NCI-H1105 treated with DMSO at 0.1 percent for 48 hours (cell line): Measurements from ENCODE around the gene MEGF8.
A peak's percentile ranks its signal among the peaks of the same experiment; 100 is the strongest.

Source experiments
- DNase-seq: peaks from one replicate; lab custom pipeline; 2025; lab: John Stamatoyannopoulos, UW

Gene MEGF8

GRCh38 chr19:42306646-42307045 lies 18.8 kb upstream of the MEGF8 start:
- DNase-seq = no peak

- DNase-seq = no peak
Measured at GRCh38 chr19:42309686-42310085, 15.7 kb upstream of the MEGF8 start.

GRCh38 chr19:42311657-42312056 lies 13.8 kb upstream of the MEGF8 start:
- no peak for DNase-seq

GRCh38 chr19:42312370-42312769 lies 13.1 kb upstream of the MEGF8 start:
- DNase-seq = no peak

DNA sequence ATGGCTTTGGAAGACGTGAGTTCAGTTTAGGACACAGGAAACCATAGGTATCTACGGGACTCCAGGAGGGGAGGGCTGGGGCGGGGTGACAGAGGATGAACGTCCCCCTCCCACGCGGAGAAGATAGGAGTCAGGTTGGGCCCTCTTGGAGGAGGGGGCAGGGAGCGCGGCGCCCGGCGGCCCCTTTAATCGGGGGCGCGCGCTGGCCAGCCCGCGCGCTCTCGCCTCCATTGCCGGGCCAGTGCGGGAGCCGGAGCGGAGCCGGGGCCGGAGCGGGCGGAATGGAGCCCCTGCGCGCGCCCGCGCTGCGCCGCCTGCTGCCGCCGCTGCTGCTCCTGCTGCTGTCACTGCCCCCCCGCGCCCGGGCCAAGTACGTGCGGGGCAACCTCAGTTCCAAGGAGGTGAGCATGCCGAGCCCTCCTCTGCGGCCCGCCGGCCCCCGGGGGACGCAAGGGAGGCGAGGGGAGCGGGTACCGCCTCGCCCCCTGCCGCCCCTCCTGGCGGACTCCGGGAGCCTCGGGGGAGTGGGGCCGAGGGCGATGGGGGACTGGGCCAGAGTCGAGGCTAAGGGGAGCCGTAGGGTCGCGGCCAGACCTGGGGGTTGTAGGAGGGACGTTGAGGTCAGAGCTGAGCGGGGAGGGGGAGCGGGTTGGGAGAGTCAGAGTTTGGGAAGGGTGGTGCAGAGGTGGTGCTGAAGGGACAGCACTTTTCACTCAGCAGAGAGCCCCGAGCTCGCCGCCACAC lies 12.2 kb upstream of the MEGF8 start, which contains the start of gene TMEM145:
TMEM145 (plus strand) TSS at position 214 of the 744 bp plus-strand sequence; CDS start at position 282, 68 bp downstream.
- DNase-seq = peak; percentile 62

GRCh38 chr19:42313840-42314755 lies 11.3 kb upstream of the MEGF8 start:
- DNase-seq = no peak

DNA sequence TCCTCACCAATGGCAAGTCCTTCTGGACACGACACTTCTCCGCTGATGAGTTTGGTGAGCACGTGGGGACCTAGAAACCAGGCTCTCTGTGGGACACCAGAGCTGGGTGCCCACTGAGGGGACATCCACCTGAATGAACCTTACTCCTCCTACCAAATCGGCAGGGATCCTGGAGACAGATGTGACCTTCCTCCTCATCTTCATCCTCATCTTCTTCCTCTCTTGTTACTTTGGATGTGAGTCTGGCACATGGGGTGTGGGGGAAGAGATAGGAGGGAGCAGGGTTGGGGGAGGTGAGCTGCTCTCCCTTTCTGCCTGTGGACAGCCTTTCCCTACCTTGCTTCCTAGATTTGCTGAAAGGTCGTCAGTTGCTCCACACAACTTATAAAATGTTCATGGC lies 10.4 kb upstream of the MEGF8 start:
- no peak for DNase-seq

GRCh38 chr19:42316223-42317211 lies 8.9 kb upstream of the MEGF8 start:
- DNase-seq = no peak

DNA sequence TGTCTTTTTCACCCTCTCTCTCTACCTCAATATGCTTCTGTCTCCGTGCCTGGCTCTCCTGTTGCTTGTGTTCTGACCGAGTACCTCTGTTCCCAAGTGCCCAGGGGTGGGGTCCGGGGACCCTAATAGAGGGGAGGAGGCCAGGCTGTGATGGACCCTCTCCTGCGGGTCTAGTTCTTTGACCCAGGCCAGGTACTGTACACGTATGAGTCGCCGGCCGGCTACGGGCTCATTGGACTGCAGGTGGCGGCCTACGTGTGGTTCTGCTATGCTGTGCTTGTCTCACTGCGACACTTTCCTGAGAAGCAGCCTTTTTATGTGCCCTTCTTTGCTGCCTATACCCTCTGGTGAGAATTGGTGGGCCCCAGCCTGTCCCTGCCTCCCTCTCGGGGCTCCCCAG lies 7.9 kb upstream of the MEGF8 start:
- DNase-seq = no peak

GRCh38 chr19:42322305-42322704 lies 3.1 kb upstream of the MEGF8 start:
- DNase-seq = no peak

- DNase-seq = no peak
Measured at GRCh38 chr19:42323473-42323851, 2.0 kb upstream of the MEGF8 start.

GRCh38 chr19:42323852-42324654 lies 1.4 kb upstream of the MEGF8 start:
- DNase-seq = no peak

- DNase-seq = no peak
Measured at GRCh38 chr19:42324655-42325307, 654 bp upstream of the MEGF8 start.

GRCh38 chr19:42325896-42326771 lies 699 bp downstream of the MEGF8 start:
- DNase-seq = no peak

GRCh38 chr19:42326969-42327368 lies 1.5 kb downstream of the MEGF8 start:
- no peak for DNase-seq

- no peak for DNase-seq
Measured at GRCh38 chr19:42327381-42327780, 1.9 kb downstream of the MEGF8 start.

DNA sequence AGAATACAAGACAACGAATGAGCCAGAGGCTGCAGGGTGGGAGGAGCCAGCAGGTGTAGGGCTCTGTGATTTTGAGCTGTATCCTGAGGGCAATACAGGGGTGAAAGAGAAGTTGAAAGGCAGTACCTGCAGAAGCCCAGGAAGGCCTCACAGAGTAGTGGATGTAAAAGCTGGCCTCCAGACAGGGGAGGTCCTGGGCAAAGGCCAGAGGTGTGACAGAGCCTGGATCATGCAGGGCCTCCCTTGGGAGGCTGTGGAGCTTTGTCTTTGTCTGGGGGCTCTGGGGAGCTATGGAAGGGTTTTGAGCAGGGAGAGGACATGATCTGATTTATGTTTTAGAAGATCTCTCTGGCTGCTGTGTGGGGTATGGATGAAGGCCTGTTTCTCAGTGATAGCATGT lies 2.7 kb downstream of the MEGF8 start:
- DNase-seq = no peak

DNA sequence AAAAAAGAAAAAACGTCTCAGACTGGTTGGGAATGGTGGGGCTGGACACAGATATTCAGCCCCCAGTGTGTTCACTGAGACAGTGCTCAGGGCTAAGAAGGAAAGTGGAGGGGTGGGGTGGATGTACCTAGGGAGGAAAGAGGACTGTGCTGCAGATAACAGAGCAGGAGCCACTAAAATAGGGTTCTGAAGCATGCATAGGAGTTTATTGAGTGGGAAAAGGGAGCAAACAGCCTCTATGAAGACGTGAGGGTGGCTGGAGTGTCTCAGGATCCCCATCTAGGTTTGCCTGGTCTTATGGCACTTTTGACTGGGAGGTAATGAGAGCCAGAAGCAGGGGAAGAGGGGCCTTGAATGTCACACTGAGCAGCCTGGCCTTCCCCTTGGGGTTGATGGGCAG lies 3.4 kb downstream of the MEGF8 start:
- no peak for DNase-seq

DNA sequence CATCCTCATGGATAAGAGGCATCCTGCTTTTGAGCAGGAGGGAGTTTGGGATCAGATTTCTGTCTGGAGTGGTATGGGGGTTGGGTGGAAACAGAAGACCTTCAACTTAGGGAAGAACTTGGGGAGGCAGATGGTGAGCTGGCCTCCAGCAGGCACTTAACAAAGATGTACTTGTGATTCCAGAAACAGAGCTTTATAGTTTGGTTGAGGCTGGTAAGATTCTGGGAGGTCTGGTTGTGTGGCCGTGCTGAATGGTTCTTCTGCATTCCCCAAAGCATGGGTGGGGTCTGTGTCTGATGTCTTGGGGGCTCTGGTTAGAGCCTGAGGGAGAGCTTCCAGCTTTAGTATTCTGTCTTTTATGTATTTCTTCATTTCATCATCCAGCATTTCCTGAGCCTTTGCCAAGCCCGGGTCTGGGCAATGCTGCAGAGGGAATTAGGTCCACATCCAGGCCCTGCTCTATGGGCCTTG lies 4.8 kb downstream of the MEGF8 start:
- DNase-seq = peak; percentile 10
